GM12878 (cell line): ENCODE measurements around the gene GALNT15. TPM values are rescaled to one million over a fixed set of nuclear protein-coding genes. Genes with fewer than 3 reads are reported as not detected.

Experiments
- ATAC-seq: fragments of 200-7000 bp; cut with Tn5 transposase; 3 replicates; pipeline ENCODE4 v1.9.1; 2020; ENCODE audit warnings: mild to moderate bottlenecking, moderate library complexity
- BruUV-seq: library from RNA; stranded (reverse); fragments of 400-500 nt; replicated peaks from 2 replicates; lab custom pipeline; 2021; lab: Mats Ljungman, UMichigan
- CTCF ChIA-PET: fragments of 300-600 bp; sonication (Branson Sonifier 250); formaldehyde crosslinking; extraction: SDS; loops from one replicate; lab custom pipeline; 2021; ENCODE audit warnings: inconsistent platforms; lab: Yijun Ruan, JAX
- POLR2A ChIA-PET: fragments of 350-600 bp; formaldehyde crosslinking; extraction: SDS; loops from one replicate; lab custom pipeline; 2021; ENCODE audit warnings: inconsistent platforms; lab: Charles Lee
- RAD21 ChIA-PET: fragments of 300-600 bp; sonication (Branson Sonifier 250); formaldehyde crosslinking; loops from one replicate; lab custom pipeline; 2023; ENCODE audit warnings: antibody characterized with exemption; ENCODE audit not compliant: unreplicated experiment; lab: Charles Lee
- SMC1A ChIA-PET: fragments of 300-600 bp; sonication (Branson Sonifier 250); formaldehyde crosslinking; loops from one replicate; lab custom pipeline; 2023; ENCODE audit not compliant: unreplicated experiment, uncharacterized antibody; lab: Charles Lee
- DNase-seq: peaks from one replicate; pipeline ENCODE4 v3.0.0-alpha.2; 2011; ENCODE audit warnings: low read depth, low spot score
- FAIRE-seq: peaks from 3 replicates; lab custom pipeline; 2011; peaks lifted over from hg19 to GRCh38; lab: Jason Lieb, UNC
- H2AFZ ChIP-seq: 2 replicates; pipeline ENCODE4 v1.6.0; 2011; ENCODE audit warnings: low read depth, low read length, control low read depth; ENCODE audit not compliant: control insufficient read depth
- H3K27ac ChIP-seq: 2 replicates; pipeline ENCODE4 v1.5.1; 2011; ENCODE audit warnings: control low read depth; ENCODE audit not compliant: control insufficient read depth, insufficient read depth
- H3K27me3 ChIP-seq, 2 experiments: replicated peaks in 1 of 2; 2 replicates each; pipeline versions ENCODE4 v1.6.0 to v1.6.1; 2011; ENCODE audit warnings: low read length in 1 of 2; ENCODE audit not compliant: control insufficient read depth in 2 of 2, insufficient read depth in 2 of 2
- H3K36me3 ChIP-seq, 2 experiments: 2 replicates each; pipeline ENCODE4 v1.5.1; 2011; ENCODE audit warnings: low read length in 1 of 2; ENCODE audit not compliant: control insufficient read depth in 2 of 2, insufficient read depth in 2 of 2
- H3K4me1 ChIP-seq: 2 replicates; pipeline ENCODE4 v1.6.1; 2011; ENCODE audit warnings: mild to moderate bottlenecking, low read length, moderate library complexity, mixed read lengths; ENCODE audit not compliant: control insufficient read depth, insufficient read depth
- H3K4me2 ChIP-seq: 2 replicates; pipeline ENCODE4 v1.6.0; 2011; ENCODE audit warnings: control low read depth; ENCODE audit not compliant: control insufficient read depth, insufficient read depth
- H3K4me3 ChIP-seq: fragments of 200-600 bp; sonication (generic); 2 replicates; pipeline ENCODE4 v1.5.1; 2016
- H3K79me2 ChIP-seq: 2 replicates; pipeline ENCODE4 v1.6.0; 2011; ENCODE audit warnings: low read length; ENCODE audit not compliant: control insufficient read depth, insufficient read depth
- H3K9ac ChIP-seq: 2 replicates; pipeline ENCODE4 v1.8.0; 2011; ENCODE audit warnings: low read length, control low read depth, mixed read lengths; ENCODE audit not compliant: control insufficient read depth, insufficient read depth
- H3K9me3 ChIP-seq: replicated peaks from 3 replicates; pipeline ENCODE4 v1.5.1; 2011; ENCODE audit warnings: mild to moderate bottlenecking, low read length; ENCODE audit not compliant: control insufficient read depth, insufficient read depth
- H4K20me1 ChIP-seq: 2 replicates; pipeline ENCODE4 v1.6.0; 2011; ENCODE audit not compliant: control insufficient read depth, insufficient read depth
- BACH1 ChIP-seq: fragments of 450-650 bp; IDR thresholded peaks from 2 replicates; pipeline ENCODE4 v1.6.1; 2017; ENCODE audit warnings: mild to moderate bottlenecking, borderline replicate concordance
- CBFB ChIP-seq: IDR thresholded peaks from 2 replicates; pipeline ENCODE4 v1.6.1; 2016; ENCODE audit warnings: antibody characterized with exemption, low read depth
- CBX3 ChIP-seq: fragments of 200-600 bp; sonication (generic); IDR thresholded peaks from 2 replicates; pipeline ENCODE4 v1.6.1; 2016; ENCODE audit warnings: low read depth, borderline replicate concordance
- HCFC1 ChIP-seq: fragments of 150-350 bp; IDR thresholded peaks from 2 replicates; pipeline ENCODE4 v1.6.1; 2014; ENCODE audit warnings: low read length
- KDM1A ChIP-seq: fragments of 200-600 bp; sonication (generic); IDR thresholded peaks from 2 replicates; pipeline ENCODE4 v1.6.1; 2016; ENCODE audit warnings: borderline replicate concordance
- KLF5 ChIP-seq: fragments of 450-650 bp; IDR thresholded peaks from 2 replicates; pipeline ENCODE4 v1.6.1; 2014; ENCODE audit warnings: mild to moderate bottlenecking; ENCODE audit not compliant: partially characterized antibody
- PML ChIP-seq: IDR thresholded peaks from 2 replicates; pipeline ENCODE4 v1.6.1; 2012; ENCODE audit warnings: low read length, inconsistent platforms
- POLR2A ChIP-seq: IDR thresholded peaks from 2 replicates; pipeline ENCODE4 v1.6.1; 2011; ENCODE audit warnings: low read depth, mild to moderate bottlenecking, low read length
- POLR2AphosphoS2 ChIP-seq: IDR thresholded peaks from 2 replicates; pipeline ENCODE4 v1.6.1; 2011; ENCODE audit warnings: low read depth, mild to moderate bottlenecking, low read length, improper control_type of control experiment, moderate library complexity
- SMAD1 ChIP-seq: fragments of 450-650 bp; IDR thresholded peaks from 2 replicates; pipeline ENCODE4 v1.6.1; 2018; ENCODE audit warnings: mild to moderate bottlenecking, low read depth; ENCODE audit not compliant: partially characterized antibody
- SMARCA5 ChIP-seq: fragments of 450-650 bp; IDR thresholded peaks from 2 replicates; pipeline ENCODE4 v1.6.1; 2017; ENCODE audit warnings: mild to moderate bottlenecking
- SUZ12 ChIP-seq: fragments of 200-600 bp; sonication (generic); IDR thresholded peaks from one replicate; pipeline ENCODE4 v1.6.1; 2018; ENCODE audit warnings: antibody characterized with exemption, mild to moderate bottlenecking; ENCODE audit not compliant: unreplicated experiment
- ZNF207 ChIP-seq: fragments of 450-650 bp; IDR thresholded peaks from 2 replicates; pipeline ENCODE4 v1.6.1; 2014; ENCODE audit warnings: antibody characterized with exemption, mild to moderate bottlenecking, borderline replicate concordance
- WGBS: methylation state at CpG from one replicate; pipeline ENCODE4 v1.1.6; 2016; ENCODE audit warnings: low lambda C conversion rate; ENCODE audit not compliant: insufficient replicate concordance, insufficient coverage; ENCODE audit errors: missing lambda C conversion rate; 5-methylcytosine and 5-hydroxymethylcytosine counted together
- in situ Hi-C: fragments of 300-500 bp; cut with MboI; formaldehyde crosslinking; loops from 9 replicates; pipeline ENCODE4 v1.14.3; 2018; ENCODE audit warnings: mixed read lengths
- intact Hi-C: fragments of 100-400 bp; cut with micrococcal nuclease; formaldehyde crosslinking; loops from one replicate; pipeline ENCODE4 v1.14.2; 2022; ENCODE audit not compliant: unreplicated experiment
- polyA plus RNA-seq, 11 experiments: library from polyadenylated mRNA; depleted of rRNA in 4 of 11; unstranded in 6 of 11; stranded (reverse) in 5 of 11; fragments of >200 nt; fragmentation: Nextera tagmentation in 4 of 11; fragmentation: Illumina TruSeq in 1 of 11; extraction: Ambion mirVana in 4 of 11; extraction: Trizol in 1 of 11; gene quantifications; 1 replicate in 1 of 11; 2 replicates in 10 of 11; pipeline versions ENCODE4 v1.2.1 to v1.2.3, GENCODE V29; 2011 to 2016; ENCODE audit warnings: inconsistent platforms in 2 of 11, missing spikeins in 2 of 11, low read depth in 1 of 11
- total RNA-seq, 4 experiments: library from RNA; depleted of rRNA in 3 of 4; stranded (reverse); fragments of >200 nt in 3 of 4; fragmentation: Illumina TruSeq in 1 of 4; extraction: Trizol in 1 of 4; gene quantifications; 2 replicates each; pipeline versions ENCODE4 v1.2.1 to v1.2.3, GENCODE V29; 2013 to 2021
- TF ChIP-seq, protein P1 (sequence below): fragments of 450-650 bp; IDR thresholded peaks from 2 replicates; pipeline ENCODE4 v1.6.1; 2016; ENCODE audit warnings: mild to moderate bottlenecking
- TF ChIP-seq, protein P2 (sequence below): IDR thresholded peaks from 2 replicates; pipeline ENCODE4 v1.6.1; 2012; ENCODE audit warnings: mild to moderate bottlenecking, low read depth, low read length

The GALNT15 gene
- total and polyA plus RNA-seq, 10 of the 15 experiments (the other 5 are each of a cell fraction or from before 2014, with no cell fraction given), result 0.03 to 0.05 TPM; not detected in 8

DNA sequence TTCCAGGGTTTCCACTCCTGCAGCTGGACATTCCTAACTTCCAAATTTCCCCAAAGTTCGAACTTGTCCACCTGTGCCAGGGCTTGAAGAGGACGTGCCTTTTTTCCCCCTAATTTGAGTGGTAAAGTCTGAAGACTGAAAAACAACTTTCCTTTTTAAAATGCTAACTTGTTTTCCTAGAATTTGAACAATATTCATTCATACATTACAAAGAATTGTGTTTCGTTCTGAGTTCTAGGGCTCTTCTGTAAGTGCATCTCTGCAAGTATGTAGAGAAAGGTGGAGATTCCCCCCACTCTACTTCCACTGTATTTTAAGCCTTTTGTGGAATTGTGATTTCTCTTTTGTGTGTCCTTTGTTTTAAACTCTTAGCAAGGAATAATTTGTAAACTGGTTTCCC is 80.8 kb downstream of the GALNT15 start:
- in situ Hi-C loops (no loop called here), intact Hi-C loops (no loop called here)
- H3K9ac ChIP-seq, result no peak overlapping the region
- H3K36me3 ChIP-seq, result peaks cover 0 to 2% of the 10 kb centered on the region in 2 experiments; a peak in 1 of 4 replicates
- peaks cover 8% of the 10 kb centered on the region; the same call in 1 of the 2 replicates for H3K4me1 ChIP-seq
- FAIRE-seq (no peak), DNase-seq (no peak), ATAC-seq (no peak)
- ChIA-PET SMC1A (interaction anchor here (0.9 to 5.7 kb wide), 3 partner anchors 11 to 301 kb away, joined by 3 to 43 read pairs (median 3); partner anchors contain the start of genes DPH3 and OXNAD1), POLR2A (interaction anchor here (0.6 to 1.1 kb wide), 2 partner anchors 8 to 9 kb away, joined by 3 read pairs; partner anchors contain the start of gene DPH3), CTCF (interaction anchor here (0.6 to 1.3 kb wide), 2 partner anchors 8 to 35 kb away, joined by 3 to 4 read pairs; no protein-coding TSS in a partner anchor), RAD21 (interaction anchor here (1.0 to 1.4 kb wide), 3 partner anchors 9 to 209 kb away, joined by 3 to 4 read pairs (median 4); no protein-coding TSS in a partner anchor)
- TF ChIP-seq CBFB (no peak), KLF5 (no peak), POLR2A (no peak), CBX3 (no peak), KDM1A (no peak), ZNF207 (no peak), PML (no peak), SMAD1 (no peak), HCFC1 (no peak), SUZ12 (no peak), SMARCA5 (no peak), BACH1 (no peak), POLR2AphosphoS2 (no peak)
- TF ChIP-seq, protein P1, sequence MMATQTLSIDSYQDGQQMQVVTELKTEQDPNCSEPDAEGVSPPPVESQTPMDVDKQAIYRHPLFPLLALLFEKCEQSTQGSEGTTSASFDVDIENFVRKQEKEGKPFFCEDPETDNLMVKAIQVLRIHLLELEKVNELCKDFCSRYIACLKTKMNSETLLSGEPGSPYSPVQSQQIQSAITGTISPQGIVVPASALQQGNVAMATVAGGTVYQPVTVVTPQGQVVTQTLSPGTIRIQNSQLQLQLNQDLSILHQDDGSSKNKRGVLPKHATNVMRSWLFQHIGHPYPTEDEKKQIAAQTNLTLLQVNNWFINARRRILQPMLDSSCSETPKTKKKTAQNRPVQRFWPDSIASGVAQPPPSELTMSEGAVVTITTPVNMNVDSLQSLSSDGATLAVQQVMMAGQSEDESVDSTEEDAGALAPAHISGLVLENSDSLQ, result no peak
- TF ChIP-seq, protein P2, sequence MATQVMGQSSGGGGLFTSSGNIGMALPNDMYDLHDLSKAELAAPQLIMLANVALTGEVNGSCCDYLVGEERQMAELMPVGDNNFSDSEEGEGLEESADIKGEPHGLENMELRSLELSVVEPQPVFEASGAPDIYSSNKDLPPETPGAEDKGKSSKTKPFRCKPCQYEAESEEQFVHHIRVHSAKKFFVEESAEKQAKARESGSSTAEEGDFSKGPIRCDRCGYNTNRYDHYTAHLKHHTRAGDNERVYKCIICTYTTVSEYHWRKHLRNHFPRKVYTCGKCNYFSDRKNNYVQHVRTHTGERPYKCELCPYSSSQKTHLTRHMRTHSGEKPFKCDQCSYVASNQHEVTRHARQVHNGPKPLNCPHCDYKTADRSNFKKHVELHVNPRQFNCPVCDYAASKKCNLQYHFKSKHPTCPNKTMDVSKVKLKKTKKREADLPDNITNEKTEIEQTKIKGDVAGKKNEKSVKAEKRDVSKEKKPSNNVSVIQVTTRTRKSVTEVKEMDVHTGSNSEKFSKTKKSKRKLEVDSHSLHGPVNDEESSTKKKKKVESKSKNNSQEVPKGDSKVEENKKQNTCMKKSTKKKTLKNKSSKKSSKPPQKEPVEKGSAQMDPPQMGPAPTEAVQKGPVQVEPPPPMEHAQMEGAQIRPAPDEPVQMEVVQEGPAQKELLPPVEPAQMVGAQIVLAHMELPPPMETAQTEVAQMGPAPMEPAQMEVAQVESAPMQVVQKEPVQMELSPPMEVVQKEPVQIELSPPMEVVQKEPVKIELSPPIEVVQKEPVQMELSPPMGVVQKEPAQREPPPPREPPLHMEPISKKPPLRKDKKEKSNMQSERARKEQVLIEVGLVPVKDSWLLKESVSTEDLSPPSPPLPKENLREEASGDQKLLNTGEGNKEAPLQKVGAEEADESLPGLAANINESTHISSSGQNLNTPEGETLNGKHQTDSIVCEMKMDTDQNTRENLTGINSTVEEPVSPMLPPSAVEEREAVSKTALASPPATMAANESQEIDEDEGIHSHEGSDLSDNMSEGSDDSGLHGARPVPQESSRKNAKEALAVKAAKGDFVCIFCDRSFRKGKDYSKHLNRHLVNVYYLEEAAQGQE, result no peak
- H3K9me3 ChIP-seq, result no peaks in the 10 kb centered on the region
- 6% methylated on average over 3 of the region's 3 CpGs for WGBS
- no peaks in the 10 kb centered on the region for H4K20me1 ChIP-seq
- H3K27me3 ChIP-seq, result no peaks in the 10 kb centered on the region
- H3K4me2 ChIP-seq, result no peak overlapping the region
- no peak overlapping the region for H3K4me3 ChIP-seq
- no TSS peak for BruUV-seq
- H3K27ac ChIP-seq, result no peak overlapping the region
- no peaks in the 10 kb centered on the region for H3K79me2 ChIP-seq
- H2AFZ ChIP-seq, result no peak overlapping the region
